Activated T-cell treated with anti-CD3 and anti-CD28 coated beads, Interleukin-2, amount 50 U/mL, for 4 hours (primary cell): Measurements from ENCODE around the gene MXI1. TPM values are rescaled to one million over a fixed set of nuclear protein-coding genes. Genes with fewer than 3 reads are reported as not detected.

ENCODE experiments used
- ATAC-seq, 2 donors: fragments of 200-7000 bp; cut with Tn5 transposase; one replicate each; pipeline ENCODE4 v1.10.0; 2021
- DNase-seq: peaks from one replicate; pipeline ENCODE4 v3.0.0-alpha.2; 2020
- H3K27me3 Mint-ChIP-seq: one replicate; pipeline ENCODE4 v1.8.0; 2021; ENCODE audit warnings: low read depth, mixed read lengths
- H3K36me3 Mint-ChIP-seq: one replicate; pipeline ENCODE4 v1.8.0; 2022; ENCODE audit warnings: mixed read lengths; ENCODE audit not compliant: insufficient read depth
- H3K4me1 Mint-ChIP-seq: one replicate; pipeline ENCODE4 v1.8.0; 2021; ENCODE audit warnings: low read depth, mixed read lengths
- H3K4me3 Mint-ChIP-seq: one replicate; pipeline ENCODE4 v1.8.0; 2021; ENCODE audit warnings: mild to moderate bottlenecking, moderate library complexity, mixed read lengths
- H3K9me3 Mint-ChIP-seq: one replicate; pipeline ENCODE4 v1.8.0; 2021; ENCODE audit warnings: mixed read lengths
- total RNA-seq, 3 donors: library from RNA; stranded (reverse); gene quantifications; one replicate each; pipeline ENCODE4 v1.2.1, GENCODE V29; 2021

MXI1 gene
- total RNA-seq, 3 donors from 2014 or later, result 13.6 to 14.5 (median 14.2) TPM

DNA sequence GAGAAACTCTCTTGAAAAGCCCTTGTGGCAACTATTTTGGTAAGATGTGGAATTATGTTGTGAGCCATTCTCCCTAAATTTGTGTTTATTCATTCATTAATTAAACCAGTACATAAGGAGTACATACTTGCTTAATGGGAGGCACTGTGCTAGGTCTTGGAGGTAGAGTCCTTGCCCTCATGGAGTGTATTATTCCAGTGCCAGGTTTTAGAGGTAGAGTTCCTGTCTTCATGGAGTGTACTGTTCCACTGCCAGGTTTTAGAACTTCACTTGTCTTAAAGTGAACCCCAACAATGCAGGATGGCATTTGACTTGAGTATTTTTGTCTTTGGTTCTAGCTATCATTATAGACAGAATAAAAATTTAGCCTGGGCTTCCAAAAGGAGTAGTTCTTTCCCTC is 8.8 kb downstream of the MXI1 start:
- Mint-ChIP-seq H3K27me3 (no peaks in the 10 kb centered on the region), H3K4me3 (no peak overlapping the region), H3K36me3 (no peaks in the 10 kb centered on the region), H3K9me3 (no peaks in the 10 kb centered on the region), H3K4me1 (peaks cover 44% of the 10 kb centered on the region)
- DNase-seq (no peak), ATAC-seq (no peak)

DNA sequence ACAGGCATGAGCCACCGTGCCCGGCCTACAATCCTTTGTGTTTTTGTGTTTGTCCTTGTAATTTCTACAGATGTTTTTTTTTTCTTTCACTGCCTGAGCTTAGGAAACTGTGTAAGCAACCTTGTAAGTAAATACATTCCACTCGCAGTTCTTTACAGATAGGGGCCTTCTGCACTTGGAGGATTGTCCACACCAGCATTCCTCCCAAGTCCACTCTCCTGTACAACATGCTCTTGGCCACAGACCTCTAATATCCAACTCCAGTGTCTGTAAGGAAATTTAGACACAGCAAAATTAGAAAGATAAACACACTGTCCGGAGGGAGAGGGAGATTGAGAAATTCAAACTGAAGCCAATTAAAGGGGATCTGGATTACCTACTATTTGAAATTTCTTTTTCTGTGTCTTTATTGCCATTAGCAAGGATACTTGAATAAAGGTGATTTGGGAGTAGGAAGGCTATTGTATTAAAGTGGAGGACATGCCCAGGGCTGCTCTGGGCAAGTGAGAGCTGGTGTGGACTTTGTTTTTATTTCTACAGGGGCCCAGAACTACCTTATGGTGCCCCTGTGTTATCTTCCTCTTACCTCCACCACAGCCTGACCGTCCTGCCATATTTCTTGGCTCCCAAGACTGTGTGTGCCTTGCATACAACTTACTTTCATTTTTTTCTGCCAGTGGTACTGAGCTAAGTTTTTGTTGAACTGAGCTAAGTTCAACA is 9.7 kb downstream of the MXI1 start:
- Mint-ChIP-seq H3K27me3 (no peaks in the 10 kb centered on the region), H3K36me3 (no peaks in the 10 kb centered on the region), H3K4me3 (no peak overlapping the region), H3K9me3 (no peaks in the 10 kb centered on the region), H3K4me1 (peaks cover 44% of the 10 kb centered on the region)
- DNase-seq, result no peak
- no peak for ATAC-seq

DNA sequence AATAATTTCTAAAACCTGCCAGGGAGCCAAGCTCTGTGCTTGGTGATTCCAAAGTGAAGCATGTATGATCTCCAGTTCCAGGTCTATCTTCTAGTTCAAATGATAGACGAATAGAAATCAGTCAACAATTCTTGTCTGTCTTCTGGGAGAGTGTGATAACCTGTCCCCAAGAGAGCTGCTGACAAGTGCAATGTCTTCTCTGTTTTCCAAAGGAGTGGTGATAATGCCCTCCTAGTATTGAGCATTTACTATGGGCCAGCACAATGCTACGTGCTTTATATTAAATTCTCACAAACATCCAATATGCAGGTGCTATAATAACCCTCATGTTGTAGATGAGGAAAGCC is 10.2 kb downstream of the MXI1 start:
- no peak for DNase-seq
- Mint-ChIP-seq H3K36me3 (no peaks in the 10 kb centered on the region), H3K4me3 (no peak overlapping the region), H3K27me3 (no peaks in the 10 kb centered on the region), H3K4me1 (peaks cover 44% of the 10 kb centered on the region), H3K9me3 (no peaks in the 10 kb centered on the region)
- no peak for ATAC-seq

DNA sequence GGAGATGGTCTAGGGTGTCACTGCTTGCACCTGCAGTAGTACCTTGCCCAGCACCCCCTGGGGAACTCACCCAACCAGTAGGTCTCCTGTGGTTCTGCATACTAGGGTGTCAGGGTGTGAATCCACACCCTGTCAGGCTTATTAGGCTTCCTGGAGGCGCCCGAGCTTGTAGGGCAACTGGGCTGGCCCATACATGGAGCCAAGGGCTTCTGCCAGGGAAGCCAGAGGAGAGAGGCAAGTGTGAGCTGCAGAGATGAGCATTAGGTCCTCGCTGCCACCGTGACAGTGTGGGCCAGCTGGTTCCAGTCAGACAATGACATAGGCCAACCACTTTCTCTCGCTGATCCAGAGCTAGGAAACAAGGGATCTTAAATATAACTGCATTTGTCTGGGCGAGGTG is 11.2 kb downstream of the MXI1 start:
- Mint-ChIP-seq H3K4me3 (no peak overlapping the region), H3K4me1 (peaks cover 40% of the 10 kb centered on the region), H3K9me3 (no peaks in the 10 kb centered on the region), H3K36me3 (no peaks in the 10 kb centered on the region), H3K27me3 (no peaks in the 10 kb centered on the region)
- DNase-seq (no peak), ATAC-seq (no peak)

DNA sequence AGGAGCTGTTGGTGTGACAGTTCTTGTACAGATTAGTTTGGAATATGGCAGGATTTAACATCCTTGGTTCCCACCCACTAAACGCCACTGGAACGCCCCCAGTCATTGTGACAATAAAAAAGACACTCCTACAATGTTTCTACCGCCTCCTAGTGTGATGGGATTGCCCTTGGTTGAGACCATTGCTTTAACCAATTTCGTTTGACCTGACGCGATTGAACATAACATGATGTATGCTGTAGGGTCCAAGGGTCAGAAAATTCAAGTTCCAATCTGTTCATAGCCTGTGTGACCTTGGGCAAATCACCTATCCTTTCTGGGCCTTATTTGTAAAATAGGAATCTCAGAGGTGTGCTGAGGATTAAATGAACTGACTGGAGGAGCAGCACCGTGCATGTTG is 12.5 kb downstream of the MXI1 start:
- no peaks in the 10 kb centered on the region for H3K36me3 Mint-ChIP-seq
- H3K27me3 Mint-ChIP-seq, result no peaks in the 10 kb centered on the region
- H3K4me3 Mint-ChIP-seq, result no peak overlapping the region
- ATAC-seq (no peak), DNase-seq (no peak)
- H3K4me1 Mint-ChIP-seq, result peaks cover 40% of the 10 kb centered on the region
- no peaks in the 10 kb centered on the region for H3K9me3 Mint-ChIP-seq

DNA sequence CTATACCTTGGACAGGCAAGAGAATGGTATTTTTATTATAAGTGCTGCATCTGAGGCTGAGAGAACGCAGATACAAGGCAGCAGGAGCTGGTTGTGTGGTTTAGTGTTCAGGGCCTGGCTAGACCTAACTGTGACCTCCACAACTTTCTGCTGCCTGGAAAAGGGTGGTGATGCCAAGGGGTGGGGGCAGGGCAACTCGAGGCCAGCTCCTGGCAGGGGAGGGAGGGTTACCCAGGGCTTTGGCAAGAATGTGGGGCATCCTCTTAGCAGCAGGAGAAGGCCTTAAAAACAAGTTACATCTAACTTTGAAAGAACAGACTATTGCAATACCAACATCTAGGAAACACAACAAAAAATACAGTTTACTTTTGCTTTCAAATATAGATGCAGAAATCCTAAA is 13.0 kb downstream of the MXI1 start:
- Mint-ChIP-seq H3K36me3 (no peaks in the 10 kb centered on the region), H3K9me3 (no peaks in the 10 kb centered on the region), H3K4me3 (no peak overlapping the region), H3K27me3 (no peaks in the 10 kb centered on the region), H3K4me1 (peaks cover 44% of the 10 kb centered on the region)
- no peak for DNase-seq
- no peak for ATAC-seq

DNA sequence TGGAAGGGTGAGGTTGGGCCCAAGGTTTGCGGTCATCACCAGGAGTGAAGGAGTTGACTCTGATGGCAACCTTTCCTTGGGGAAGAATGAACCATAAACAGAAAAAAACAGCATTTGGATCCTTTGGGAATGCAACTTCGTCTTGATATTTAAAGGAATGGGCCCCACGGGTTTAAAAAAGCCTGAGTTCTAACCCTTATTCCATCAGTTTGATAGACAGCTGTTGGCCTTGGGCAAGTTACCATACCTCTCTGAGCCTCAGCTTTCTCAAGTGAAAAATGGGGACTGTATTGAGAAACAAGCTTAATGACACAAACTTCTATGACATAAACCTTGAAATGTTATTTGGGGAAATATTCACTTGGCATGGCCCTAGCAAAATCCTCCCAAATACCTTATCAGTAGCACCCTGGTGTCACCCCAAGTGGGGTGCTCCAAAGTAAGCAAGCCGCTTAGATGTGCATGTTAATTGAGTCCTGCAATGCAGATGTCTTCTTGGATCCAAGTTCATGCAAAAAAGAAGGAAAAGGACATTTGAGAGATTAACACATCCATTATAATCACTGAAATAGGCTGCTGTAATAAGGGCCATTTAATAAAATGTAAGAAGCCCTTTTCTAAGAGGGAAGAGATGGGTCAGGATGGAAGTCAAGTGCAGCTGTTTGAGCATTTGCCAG is 13.8 kb downstream of the MXI1 start:
- DNase-seq (no peak), ATAC-seq (no peak)
- no peaks in the 10 kb centered on the region for H3K36me3 Mint-ChIP-seq
- H3K27me3 Mint-ChIP-seq, result no peaks in the 10 kb centered on the region
- peak overlapping the region; percentile 79 for H3K4me3 Mint-ChIP-seq
- peaks cover 38% of the 10 kb centered on the region for H3K4me1 Mint-ChIP-seq
- H3K9me3 Mint-ChIP-seq, result no peaks in the 10 kb centered on the region

DNA sequence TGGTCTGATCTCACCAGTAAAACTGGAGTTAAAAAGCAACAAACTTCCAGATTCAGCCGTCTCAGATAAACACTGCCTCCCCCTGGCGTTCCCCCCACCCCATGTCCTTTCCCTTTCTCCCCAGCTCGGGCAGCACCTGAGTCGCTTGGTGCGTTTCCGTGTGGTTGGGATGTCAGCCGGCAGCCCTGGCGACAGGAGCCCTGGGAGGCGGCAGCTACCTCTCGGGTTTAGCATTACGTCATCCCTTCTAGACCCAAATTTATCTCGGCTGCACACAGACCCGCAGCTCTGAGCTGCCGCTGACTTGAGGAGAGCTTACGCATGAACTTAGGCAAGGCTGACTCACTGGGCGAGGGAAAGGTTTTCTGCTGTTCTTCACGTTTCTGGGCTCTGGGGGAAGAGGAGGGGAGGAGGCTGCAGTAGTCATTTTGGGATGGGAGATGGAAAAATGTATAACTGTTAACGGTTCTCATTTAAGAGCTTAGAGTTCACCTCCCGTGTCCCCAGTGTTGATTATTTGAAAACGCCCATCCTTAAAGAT is 14.4 kb downstream of the MXI1 start:
- Mint-ChIP-seq H3K27me3 (no peaks in the 10 kb centered on the region), H3K4me3 (peak overlapping the region; percentile 79), H3K4me1 (peaks cover 38% of the 10 kb centered on the region), H3K36me3 (no peaks in the 10 kb centered on the region), H3K9me3 (no peaks in the 10 kb centered on the region)
- ATAC-seq (peak; percentile 64 to 69), DNase-seq (peak; percentile 72)

DNA sequence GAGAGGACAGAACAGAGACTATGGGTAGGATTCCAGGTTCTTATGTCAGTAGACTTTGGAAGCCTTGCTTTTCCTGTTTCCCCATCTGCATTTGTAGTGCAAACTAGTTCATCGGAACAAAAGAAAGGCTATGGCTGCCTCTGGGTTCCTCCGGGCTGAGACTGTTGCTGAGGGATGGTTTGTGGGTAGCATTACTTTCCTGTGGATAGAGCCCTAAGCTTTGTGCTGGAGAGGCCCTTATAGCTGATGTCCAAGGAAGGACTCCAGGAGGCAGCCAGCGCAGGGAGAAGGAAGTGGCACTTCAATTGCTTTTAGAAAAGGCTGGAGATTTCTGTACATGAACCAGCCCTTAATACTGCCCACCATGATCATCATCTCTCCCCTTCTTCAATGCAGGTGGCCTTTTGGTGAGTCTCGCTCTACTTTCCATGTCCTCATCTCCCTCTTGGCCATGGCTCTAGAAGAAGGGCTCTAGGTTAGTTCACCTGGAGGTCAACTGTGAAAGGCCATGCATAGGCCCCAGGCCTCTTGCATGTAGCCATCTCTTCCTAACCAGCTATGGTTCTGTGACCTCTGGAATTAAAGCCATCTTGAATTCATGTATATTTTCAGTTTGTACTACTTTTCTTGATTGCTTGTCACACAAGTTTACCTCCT is 15.4 kb downstream of the MXI1 start:
- DNase-seq, result no peak
- Mint-ChIP-seq H3K36me3 (no peaks in the 10 kb centered on the region), H3K4me1 (peaks cover 39% of the 10 kb centered on the region)

DNA sequence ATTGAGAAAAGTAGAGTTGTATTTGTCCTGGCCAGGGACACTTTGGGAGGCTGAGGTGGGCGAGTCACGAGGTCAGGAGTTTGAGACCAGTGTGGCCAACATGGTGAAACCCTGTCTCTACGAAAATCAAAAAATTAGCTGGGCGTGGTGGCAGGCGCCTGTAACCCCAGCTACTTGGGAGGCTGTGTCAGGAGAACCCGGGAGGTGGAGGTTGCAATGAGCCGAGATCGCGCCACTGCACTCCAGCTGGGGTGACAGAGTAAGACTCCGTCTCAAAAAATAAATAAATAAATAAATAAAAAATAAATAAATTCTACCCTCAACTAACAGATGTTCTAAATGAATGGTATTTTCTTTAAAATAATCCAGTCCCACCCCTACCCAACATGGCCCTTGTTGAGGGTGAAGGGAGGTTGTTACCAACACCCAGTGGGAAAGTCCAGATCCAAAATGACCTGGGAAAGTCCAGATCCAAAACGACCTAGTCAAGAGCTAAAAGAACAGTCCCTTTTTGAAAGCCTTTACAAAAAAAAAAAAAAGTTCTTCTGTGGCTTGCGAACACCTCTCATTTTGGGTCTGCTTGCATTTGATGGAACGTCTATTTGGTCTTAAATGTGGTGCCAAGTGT is 16.0 kb downstream of the MXI1 start:
- Mint-ChIP-seq H3K9me3 (no peaks in the 10 kb centered on the region), H3K4me1 (peaks cover 41% of the 10 kb centered on the region), H3K27me3 (no peaks in the 10 kb centered on the region), H3K4me3 (no peak overlapping the region), H3K36me3 (peaks cover 4% of the 10 kb centered on the region)
- DNase-seq (no peak), ATAC-seq (no peak)

More for the DNA sequence above, 15.4 kb downstream of the MXI1 start:
- Mint-ChIP-seq H3K27me3 (no peaks in the 10 kb centered on the region), H3K9me3 (no peaks in the 10 kb centered on the region), H3K4me3 (no peak overlapping the region)
- ATAC-seq, result no peak

DNA sequence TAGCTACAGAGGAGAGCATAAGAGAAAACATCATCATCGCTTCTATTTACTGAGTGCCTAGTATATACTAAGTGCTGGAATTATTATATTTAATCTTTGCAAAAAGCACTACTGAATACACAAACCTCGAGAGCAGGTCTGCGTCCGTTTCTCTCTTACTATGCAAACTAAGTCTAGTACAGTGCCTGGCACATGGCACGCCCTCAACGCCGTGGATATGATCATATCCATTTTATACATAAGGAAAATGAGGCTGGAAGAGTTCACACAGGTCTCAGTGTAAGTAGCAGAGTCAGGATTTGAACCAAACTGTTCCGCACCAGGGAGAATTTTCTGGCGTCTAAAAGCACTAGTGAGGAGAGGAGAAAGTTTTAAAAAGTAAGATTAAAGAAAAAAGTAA is 17.6 kb downstream of the MXI1 start:
- no peaks in the 10 kb centered on the region for H3K9me3 Mint-ChIP-seq
- H3K4me3 Mint-ChIP-seq, result peak overlapping the region; percentile 84
- peaks cover 40% of the 10 kb centered on the region for H3K4me1 Mint-ChIP-seq
- ATAC-seq, result no peak
- no peak for DNase-seq
- H3K27me3 Mint-ChIP-seq, result no peaks in the 10 kb centered on the region
- peaks cover 9% of the 10 kb centered on the region for H3K36me3 Mint-ChIP-seq

DNA sequence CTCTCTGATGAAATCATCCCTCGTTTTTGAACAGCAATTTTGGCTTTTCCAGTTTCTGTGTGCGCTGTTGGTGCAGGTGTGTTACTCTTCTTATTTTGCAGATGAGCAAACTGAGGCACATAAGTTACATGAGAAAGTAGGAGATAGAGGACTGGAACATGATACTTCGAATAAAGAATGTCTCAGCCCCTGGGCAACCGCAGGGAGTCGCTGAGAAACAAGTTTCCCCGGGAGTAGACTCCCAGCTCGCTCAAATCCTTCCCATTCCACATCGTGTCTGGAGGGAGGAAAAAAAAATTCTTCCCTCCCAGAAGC is 18.0 kb downstream of the MXI1 start:
- H3K27me3 Mint-ChIP-seq, result no peaks in the 10 kb centered on the region
- DNase-seq (no peak), ATAC-seq (peak in 1 of 2 donors; percentile 0)
- H3K9me3 Mint-ChIP-seq, result no peaks in the 10 kb centered on the region
- peak overlapping the region; percentile 84 for H3K4me3 Mint-ChIP-seq
- peaks cover 40% of the 10 kb centered on the region for H3K4me1 Mint-ChIP-seq
- H3K36me3 Mint-ChIP-seq, result peaks cover 9% of the 10 kb centered on the region

DNA sequence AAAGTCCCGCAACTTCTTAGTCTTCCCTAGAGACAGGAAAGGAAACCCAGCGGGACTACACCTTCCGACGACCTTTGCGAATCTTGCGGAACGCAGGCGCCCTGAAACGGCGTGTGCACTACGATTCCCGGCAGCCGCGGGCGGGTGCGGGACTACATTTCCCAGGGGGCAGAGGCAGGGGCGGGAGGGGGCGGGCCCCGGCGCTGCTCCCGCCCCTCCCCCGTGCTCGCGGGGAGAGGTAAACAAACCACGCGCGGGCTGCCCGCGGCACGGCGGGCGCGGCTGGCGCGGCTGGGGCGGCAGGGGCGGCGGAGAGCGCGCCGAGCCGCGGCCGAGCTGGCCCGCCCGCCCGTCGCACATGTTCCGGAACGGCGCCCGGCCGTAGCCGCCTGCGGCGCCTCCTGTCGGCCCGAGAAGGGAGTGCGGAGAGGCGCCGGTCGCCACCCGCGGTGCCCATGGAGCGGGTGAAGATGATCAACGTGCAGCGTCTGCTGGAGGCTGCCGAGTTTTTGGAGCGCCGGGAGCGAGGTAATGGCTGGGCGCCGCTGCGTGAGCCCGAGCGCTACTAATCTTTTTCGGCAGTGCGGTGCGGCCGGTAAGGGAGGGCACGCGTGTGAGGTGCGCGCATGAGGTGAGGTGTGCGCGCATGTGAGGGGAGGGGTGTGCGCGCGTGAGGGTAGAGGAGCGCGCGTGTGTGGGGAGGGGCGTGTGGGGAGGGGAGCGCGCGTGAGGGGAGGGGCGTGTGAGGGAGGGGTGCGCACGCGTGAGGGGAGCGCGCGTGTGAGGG is 18.5 kb downstream of the MXI1 start:
- Mint-ChIP-seq H3K36me3 (peaks cover 9% of the 10 kb centered on the region), H3K9me3 (no peaks in the 10 kb centered on the region), H3K4me1 (peaks cover 40% of the 10 kb centered on the region), H3K27me3 (no peaks in the 10 kb centered on the region), H3K4me3 (peak overlapping the region; percentile 94)
- DNase-seq (peak; percentile 86), ATAC-seq (peak; percentile 70 to 75)

DNA sequence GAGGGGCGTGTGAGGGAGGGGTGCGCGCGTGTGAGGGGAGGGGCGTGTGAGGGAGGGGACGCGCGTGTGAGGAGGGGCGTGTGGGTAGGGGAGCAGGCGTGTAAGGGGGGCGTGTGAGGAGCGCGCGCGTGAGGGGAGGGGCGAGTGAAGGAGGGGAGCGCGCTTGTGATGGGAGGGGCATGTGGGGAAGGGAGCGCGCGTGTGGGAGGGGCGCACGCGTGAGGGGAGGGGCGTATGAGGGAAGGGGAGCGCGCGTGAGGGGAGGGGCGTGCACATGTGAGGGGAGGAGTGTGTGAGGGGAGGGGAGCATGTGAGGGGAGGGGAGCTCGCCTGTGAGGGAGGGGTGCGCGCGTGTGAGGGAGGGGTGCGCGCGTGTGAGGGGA is 19.1 kb downstream of the MXI1 start:
- no peaks in the 10 kb centered on the region for H3K9me3 Mint-ChIP-seq
- peak; percentile 85 for DNase-seq
- H3K4me1 Mint-ChIP-seq, result peaks cover 36% of the 10 kb centered on the region
- peak overlapping the region; percentile 94 for H3K4me3 Mint-ChIP-seq
- ATAC-seq, result peak; percentile 11 to 13
- no peaks in the 10 kb centered on the region for H3K27me3 Mint-ChIP-seq
- H3K36me3 Mint-ChIP-seq, result peaks cover 9% of the 10 kb centered on the region
